Inflammatory macrophage treated with lipopolysaccharide for 4 hours (primary cell): ENCODE results near the gene EPHB1.

ENCODE experiments used
- DNase-seq: peaks from one replicate; pipeline ENCODE4 v3.0.0-alpha.2; 2020

The EPHB1 gene

DNA sequence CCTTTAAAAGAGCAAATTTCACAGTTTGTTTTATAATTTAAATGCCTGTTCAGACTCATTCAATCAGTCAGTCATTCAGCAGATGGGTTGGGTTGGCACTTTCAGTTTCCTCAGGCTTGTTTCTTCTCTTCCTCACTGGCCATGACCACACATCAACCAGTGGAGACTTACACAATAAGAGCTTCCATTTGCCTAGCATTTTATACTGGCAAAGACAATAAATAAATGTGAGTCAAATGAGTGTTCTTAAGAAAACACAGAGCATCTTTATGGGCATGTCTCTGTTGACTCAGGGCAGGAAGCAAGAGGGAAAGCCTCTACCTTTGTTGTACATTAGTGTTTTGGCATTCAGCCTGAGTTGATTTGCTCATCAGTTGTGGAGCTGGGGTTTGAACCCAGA, 122.6 kb downstream of the EPHB1 start:
- peak; percentile 36 for DNase-seq

DNA sequence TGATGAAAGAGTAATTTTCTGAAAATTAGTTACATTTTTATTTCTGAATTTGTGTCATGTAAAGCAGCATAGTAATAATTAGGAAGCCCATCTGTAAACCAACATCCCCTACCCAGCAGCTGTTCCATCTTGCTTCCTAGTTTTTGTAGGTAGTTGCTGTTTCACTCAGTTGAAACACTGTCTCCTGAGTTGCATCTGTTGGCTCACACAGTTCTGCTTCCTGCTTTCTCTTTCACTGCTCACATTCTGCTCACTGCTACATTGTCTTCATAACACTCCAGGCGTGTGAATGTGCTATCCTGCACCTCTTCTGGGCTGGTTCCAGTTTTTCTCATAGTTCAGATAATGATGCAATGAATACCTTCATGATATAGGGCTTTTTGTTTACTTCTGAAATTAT, 123.4 kb downstream of the EPHB1 start:
- DNase-seq = peak; percentile 43

DNA sequence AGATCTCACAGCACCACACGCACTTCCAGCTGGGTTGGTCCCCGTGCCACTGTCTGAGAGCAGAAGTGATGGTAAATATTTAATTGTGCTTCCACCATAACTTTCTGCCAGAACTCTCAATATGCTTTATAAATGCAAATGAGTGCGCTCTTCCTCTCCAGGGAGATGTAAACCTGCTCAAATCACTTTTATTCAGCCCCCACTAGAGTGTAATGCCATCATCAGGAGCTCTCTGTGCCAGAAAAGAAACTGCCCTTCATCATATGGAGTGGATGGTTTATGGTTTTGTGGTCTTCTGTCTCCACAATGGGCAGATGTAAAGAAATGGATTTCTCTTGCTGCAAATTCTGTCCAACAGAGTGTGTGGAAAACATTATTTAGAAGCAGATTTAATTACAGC, 127.0 kb downstream of the EPHB1 start:
- DNase-seq = no peak

DNA sequence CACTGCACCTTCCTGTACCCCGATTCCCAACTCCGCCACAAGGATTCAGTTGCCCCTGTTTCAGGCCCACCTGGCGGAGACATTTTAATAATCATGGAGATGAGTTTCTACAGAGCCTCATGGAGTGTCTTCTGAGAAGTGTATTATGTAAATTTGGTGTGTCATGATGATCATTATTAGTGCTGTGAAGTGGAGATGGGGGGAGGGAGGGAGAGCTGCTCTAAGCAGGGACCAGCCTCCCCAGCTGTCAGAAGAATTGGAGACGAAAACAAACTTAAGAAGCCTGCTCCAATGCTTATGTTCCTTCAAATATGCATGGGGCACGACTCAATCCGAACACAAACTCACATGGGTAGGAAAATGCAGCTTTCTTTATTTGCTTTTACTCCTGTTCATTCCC, 127.8 kb downstream of the EPHB1 start:
- DNase-seq = no peak

DNA sequence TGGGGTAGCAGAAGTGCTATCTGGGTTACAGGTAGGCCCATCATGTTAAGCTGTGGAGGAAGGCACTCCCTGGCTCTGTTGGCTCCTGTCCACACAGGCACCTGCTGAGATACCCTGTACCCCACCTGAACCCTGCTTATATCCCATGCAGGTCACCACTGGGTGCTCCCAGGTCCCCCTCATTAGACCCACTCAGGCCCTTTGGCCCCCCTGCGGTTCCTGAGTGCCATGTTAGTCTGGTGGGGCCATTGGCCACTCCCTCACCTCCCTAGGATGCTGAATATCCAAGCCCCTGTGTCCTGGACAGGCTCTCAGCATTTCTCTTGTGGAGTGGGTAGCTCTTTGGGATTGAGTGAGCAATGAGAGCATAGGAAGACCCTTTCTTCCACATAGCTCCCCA, 128.2 kb downstream of the EPHB1 start:
- no peak for DNase-seq

DNA sequence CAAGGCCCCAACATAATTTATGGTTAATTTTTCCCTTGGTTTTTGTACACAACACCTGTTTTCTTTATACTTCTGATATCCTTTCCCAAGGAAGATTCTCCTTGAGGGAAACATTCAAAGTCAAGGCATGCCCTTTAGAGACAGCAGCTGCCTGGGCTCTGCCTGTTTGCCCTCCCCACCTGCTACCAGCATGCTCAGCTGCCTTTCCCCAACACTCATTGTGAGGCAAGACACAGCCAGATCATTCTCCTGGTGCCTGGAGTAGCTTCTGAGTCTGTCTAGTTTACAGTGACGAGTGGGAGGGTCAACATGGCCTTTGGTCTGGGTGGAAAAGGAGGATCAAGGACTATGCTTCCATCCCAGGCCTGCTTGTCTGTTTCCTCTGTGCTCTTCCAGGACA, 132.5 kb downstream of the EPHB1 start:
- DNase-seq = no peak

DNA sequence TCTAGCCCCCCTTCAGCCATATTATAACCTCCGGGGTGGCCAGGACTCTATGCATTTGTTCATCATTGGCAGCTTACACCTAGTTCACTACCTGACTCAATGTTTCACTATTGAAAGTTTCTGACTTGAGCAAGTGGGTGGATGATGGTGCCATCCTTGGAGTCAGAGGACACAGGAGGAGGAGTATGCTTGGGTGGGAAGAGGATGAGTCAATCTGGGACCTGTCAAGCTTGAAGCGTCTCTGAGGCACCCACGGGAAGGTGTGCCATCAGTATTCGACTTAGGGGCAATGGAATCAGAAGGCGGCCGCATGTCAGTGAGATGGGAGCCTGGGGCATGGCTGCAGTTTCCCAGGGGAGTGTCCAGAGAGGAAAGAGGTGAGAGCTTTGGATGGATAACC, 133.3 kb downstream of the EPHB1 start:
- no peak for DNase-seq

DNA sequence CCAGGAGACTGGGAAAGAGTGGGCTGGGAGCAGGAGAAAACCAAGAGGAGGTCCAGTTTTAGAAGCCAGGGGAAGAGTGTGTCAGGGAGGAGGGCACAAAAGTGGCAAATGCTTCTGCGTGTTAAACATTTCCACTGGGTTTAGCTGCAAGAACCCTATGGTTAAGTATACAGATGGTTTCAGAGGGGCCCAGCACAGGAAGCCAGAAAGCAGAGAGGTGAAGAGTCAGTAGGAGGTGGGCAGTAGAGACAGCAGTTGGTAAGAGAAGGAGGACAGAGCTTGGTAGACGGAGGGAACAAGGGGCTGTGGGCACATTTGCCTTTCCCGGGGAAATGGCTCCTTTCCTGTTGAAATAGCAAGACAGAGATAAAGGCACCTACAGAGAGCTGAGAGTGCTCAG, 133.8 kb downstream of the EPHB1 start:
- no peak for DNase-seq

DNA sequence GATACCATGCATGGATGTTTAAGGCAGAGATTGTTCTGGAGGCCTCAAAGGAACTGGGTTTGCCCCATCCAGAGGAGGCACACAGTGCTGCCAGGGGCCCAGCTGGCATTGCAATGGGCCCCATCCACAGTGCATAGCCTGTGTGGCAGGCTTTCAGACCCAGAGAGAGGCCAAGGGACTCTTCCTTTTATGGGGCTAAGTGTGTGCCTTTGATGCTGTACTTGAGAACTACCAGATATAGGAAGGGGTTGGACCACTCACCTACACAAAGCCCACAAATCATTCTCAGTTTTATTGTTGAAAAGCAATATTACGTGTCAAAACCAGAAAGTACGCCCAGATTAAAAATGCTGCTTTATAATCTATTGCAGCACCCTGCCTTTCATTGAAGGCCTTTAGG, 134.9 kb downstream of the EPHB1 start:
- no peak for DNase-seq

DNA sequence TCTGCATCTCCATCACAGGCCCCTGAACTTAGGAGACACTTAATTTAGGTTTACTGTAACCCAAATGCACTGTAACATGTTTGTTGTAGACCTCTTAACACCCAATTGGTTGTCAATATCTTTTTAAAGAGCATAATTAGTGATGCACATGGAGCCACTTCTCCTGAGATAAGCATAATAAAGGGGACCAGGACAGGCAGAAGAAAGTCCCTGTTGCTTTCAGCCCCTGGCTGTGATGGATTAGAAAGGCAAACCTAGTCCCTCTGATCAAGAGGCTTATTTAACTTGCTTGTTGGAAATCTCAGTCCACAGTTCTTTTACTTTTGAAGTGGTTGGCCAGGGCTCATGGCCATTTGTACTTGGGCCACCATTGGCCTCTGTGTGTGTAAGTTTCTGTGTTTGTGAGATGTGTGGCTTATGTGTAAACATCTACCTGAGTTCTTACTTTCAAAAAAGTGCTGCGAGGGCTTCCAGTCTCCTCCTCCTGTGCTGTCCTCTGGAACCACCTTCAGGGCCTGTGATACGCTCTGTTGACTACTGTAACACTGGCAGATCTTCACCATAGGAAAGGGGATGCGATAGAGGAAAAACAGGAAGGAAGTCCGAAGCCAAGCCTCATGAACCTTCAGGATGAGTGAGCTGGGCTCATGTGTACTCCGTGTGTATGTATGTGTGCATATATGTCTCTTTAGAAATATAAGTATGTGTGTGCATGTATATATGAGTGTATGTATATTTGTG, 136.2 kb downstream of the EPHB1 start:
- DNase-seq = peak; percentile 26

DNA sequence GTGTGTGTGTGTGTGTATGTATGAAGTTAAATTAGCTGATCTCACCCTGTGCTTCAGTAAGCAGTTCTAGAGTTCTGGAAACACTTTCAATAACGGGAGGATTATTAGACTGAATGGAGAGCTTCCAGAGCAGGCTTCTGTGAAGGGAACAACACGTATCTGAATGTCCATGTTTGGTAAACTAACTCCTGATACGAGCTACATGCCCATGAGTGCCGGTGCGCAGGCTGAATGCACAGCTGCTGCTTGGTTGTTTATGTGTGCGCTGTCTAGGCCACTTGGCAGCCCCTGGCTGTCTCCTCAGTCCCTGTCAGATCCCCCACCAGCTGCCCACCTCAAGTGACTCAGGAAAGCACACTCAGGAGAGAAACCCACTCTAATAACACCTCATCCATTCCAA, 137.0 kb downstream of the EPHB1 start:
- no peak for DNase-seq

DNA sequence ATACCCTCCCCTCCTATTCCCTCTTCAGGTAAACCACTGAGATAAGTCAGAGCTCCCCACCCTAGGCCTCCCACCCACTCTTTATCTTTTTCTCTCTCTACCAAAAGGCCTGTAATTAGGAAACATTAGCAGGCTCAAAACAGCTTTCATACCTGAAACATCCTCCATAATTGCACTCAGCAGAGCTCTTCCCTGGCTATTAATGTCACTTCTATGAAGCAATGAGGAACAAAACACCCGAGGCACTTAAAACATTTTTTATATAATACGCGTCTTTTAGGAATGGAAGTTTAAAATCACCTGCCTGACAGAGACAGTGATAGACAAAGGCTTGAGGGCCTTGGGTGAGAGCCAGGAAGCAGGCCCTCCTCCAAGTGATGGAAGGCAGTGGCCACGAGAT, 138.9 kb downstream of the EPHB1 start:
- no peak for DNase-seq

DNA sequence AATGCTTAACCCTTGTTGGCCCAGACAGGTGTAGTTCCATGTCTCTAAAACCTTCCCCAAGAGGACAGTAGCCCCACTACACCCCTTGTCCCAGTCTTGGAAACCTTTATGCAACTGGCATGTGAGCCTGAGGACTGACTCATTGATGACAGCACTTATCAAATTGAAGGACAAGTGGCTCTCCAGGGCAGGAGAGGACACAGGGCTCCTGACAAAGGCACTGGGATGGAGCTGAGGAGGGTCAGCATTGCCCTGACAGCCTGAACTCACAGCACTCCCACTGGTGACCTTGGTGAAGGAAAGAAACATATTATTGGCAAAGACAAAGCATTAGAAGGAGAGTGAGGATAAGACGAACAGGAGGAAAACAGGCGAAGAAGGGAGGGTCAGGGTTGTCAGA, 139.9 kb downstream of the EPHB1 start:
- no peak for DNase-seq

DNA sequence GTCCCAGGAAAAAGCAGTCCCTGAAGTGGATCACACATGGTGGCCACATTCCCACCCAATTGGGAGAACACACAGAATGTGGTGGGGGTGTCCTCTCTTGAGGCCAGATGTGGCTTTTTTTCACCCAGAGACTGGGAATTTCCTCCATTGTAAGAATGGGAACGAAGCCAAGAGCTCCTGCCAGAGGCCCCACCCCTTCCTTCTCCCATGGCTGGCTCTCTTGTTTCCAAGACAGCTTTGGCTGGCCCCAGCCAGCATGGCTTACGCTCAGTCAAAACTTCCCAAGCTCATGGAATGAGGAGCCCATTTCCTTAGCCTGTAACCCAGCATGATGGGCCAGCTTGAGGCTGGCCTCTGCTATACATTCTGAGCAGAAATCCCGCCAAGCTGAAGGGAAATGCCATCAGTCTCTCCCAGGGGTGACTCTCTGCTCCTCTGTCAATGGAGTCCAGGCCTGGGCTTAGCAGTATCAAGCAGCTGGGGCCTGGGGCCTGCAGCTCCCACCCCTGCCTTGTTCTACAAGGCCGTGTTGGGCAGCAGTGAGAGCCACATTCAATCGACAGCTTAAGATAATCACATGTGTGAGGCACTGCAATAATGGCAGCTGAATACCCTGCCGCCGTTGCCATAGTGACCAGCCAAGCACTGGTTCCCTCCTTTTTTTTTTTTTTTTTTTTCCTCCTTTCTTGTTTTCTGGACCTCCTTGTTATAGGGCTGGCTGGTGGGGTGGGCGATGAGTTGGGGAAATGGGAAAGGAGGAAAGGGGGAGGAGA, 142.4 kb downstream of the EPHB1 start:
- DNase-seq = no peak

DNA sequence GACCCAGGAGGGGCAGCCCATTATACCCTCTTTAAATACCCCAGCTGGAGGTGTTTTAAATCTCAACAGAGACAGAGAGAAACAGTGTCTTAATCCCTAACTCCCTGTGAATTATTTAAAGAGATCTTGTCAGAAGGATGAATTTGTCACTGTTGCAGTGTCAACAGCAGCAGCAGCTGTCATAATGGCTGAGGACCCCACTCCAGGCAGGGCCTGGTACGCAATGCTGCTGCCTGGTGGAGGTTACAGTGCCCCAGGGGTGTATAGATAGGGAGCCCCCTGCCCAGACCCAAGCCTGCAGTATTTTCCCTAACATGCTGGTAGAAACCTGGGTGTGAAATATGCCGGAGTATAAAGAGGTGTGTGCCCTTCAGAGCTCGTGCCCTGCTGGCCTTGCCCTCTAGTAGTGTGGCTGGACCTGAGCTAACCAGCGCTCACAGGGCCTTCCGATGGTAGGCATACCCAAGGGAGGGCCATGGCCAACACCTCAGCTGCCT, 143.0 kb downstream of the EPHB1 start:
- no peak for DNase-seq

DNA sequence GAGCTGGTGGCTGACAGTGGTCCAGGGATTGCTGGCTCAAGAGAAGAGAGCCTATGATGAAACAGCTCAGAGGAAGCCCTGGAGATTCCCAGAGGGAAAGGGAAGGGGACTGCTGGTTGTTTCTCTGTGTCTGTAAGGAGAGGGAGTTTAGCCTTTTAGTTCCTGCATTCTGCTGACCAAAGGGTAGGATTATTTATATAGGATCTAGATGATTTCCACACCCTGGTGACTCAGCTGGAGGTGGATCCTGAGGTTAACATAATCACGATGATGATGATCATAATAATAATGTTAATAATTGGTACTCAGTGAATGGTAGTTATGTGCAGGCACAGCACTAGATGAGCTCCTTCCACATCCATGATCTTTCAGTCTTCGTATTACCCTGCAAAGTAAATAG, 144.9 kb downstream of the EPHB1 start:
- DNase-seq = no peak

DNA sequence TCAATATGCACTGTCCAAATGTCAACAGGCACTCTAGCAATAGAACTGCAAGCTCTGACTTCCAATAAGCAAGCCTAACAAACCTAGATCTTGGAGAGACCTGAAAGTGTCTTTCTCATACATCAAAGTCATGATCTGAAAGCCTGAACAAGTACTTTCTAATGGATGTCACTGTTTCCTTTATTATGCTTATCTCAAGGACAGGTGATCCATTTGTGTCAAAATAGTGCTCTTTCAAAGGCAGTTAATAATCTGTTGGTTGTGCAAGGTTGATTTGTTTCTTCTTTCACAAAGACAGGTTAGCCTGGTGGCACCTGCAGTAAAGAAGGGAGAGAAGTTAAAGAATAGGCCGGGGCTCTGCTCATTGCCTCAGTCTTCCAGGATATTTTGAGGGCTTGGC, 146.8 kb downstream of the EPHB1 start:
- no peak for DNase-seq

DNA sequence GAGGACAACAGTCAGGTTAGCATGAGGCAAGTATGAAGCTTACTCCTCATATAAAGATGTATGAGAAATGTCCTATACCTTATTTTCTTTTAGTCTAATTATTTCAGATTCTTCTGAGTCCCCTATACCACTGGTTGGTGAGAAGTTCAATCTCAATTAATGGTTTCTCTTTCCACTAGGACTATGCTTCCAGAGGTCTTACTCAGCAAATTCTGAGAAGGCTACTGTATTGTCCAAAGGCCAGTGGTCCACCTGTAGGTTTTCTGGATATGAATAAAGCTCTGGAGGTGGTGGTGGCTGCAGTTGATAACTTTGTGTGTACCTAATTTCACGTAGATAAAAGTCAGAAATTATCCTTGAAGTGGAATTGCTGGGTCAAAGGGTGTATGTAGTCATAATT, 149.4 kb downstream of the EPHB1 start:
- DNase-seq = no peak

DNA sequence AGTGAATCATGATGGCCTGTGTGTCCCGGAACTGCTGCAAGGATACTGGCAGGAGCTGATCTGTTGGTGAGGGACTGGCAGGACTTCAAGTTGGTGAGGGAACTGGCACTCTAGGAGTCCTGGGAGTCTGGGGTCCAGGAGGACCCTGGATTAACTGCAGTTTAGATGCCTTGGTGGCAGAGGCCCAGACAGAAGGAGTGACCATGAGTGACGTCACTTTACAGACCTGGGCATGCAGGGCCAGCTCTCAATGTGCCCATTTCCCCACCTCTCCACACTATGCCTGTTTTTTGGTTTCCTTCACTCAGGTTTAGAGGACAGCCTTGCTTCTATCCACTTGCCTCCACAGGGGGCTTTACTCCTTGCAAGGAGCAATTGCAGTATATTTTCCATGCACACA, 154.1 kb downstream of the EPHB1 start:
- DNase-seq = no peak

DNA sequence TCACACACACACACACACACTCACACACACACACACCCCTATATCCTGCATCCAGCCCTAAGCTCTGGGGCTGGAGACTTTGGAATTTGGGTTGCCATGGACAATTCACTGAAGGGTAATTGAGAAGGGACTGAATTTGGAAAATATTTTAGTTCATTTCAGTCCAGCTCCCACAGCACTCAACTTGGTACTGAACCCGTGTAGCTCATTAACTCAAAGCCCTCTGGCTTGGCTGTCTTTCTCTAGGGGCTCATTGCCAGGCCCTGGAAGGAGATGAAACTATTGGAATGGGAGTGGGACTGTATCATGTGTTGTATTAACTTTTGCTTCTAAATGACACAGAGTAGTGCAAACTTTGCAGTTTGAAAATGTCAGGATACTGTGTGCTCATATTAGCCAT, 157.3 kb downstream of the EPHB1 start:
- no peak for DNase-seq

DNA sequence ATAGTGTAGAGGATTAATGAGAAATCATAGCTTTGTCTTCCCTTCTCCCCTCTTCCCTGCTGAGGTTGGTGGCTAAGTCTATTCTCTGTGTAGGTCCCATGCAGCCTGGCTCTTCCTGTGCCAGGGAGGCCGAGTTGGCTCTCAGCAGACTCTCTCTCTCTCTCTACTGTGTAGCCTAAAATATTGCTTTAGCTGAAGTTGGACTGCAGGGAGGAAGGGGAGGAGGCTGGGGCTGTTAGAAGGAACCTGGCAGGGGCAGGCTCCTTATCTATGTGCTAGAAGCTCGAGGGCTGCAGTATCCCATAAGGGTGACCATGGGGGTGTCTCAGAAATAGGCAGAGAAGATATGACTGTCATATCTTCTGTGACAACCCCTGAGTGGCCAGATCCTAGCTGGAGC, 160.8 kb downstream of the EPHB1 start:
- no peak for DNase-seq

DNA sequence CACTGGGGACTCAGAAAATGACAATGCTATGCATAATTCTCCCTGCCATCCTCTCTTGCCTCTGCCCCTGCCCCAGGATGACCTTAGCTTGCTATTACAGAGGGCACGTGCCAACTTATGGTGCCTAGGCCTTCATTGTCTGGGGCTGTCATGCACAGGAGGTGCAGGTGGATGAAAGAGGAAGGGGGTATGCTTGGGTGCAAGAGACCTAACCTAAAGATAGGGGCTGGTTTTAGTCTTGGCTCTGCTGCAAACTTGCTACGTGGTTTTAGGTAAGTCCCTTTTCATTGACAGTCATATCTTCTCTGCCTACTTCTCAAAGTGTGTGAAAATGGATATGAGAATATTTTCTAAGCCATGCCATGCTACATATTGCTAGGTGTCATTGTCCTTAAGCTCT, 161.3 kb downstream of the EPHB1 start:
- no peak for DNase-seq

DNA sequence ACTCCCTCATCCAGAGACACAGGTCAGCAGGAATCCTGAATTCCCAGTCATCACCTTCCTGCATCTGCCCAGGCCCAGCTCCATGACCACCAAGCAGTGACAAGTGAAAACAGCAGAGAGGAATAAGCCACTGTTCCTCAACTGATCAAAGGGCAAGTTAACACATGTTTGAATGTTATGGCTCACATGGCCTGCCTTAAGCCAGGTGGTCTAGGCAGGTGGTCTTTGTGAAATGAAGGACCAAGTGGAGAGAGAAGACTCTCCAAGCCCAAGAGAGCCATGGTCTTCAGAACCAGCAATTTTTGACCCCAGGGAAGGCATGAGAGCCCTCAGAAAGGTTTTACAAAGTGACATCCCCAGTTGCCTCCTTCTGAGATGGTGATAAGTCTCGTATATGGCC, 161.8 kb downstream of the EPHB1 start:
- DNase-seq = no peak

DNA sequence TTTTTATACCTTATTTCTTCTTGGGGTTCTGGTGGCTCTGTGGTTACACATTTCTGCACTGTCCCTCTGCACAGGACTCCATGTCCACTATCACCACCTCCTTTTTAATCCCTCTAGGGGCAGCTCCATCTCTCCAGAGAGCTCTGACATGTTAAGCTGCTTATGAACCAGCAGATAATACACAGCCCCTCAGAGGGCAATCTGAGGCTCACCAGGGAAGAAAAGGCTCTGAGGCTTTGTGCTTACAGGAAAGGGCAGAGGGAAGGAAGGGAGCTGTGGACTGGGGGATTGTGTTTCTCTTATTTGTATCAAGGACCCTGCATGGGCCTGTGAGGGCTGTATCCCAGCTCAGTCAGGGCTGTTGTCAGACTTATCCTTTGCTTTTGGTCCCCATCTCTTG, 164.5 kb downstream of the EPHB1 start:
- DNase-seq = no peak

DNA sequence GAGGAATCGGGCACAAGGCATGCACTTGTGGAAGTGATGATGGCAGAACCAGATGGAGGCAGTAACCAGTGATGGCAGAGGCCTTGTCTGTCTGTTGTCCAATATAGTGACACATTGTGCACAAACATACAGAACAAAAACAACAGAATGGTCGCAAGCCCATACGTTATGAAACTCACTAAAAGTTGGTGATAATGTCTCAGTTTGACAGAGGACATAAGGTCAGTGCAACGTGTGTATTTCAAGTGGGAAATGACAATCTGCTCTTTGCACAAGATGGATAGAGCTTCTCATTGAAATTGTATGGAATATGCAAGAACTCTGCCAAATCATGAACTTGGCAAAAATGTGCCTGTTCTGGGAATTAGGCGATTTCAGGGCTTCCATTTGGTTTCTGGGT, 169.2 kb downstream of the EPHB1 start:
- DNase-seq = no peak
